K562 (cell line): ENCODE data around the gene BCAN. TPM values are rescaled to one million over a fixed set of nuclear protein-coding genes. Genes with fewer than 3 reads are reported as not detected.

ENCODE experiments used
- ATAC-seq: fragments of 200-7000 bp; cut with Tn5 transposase; 3 replicates; pipeline ENCODE4 v1.9.1; 2020; ENCODE audit warnings: moderate library complexity
- BruUV-seq: library from RNA; stranded (reverse); fragments of 400-500 nt; replicated peaks from 2 replicates; lab custom pipeline; 2021; lab: Mats Ljungman, UMichigan
- CTCF ChIA-PET: fragments of 300-600 bp; formaldehyde crosslinking; extraction: SDS; loops from one replicate; lab custom pipeline; 2021; ENCODE audit warnings: low intra/inter-chr PET ratio; lab: Yijun Ruan, JAX
- POLR2A ChIA-PET: fragments of 300-600, 350-650 bp; sonication (Branson Sonifier 250); formaldehyde crosslinking; extraction: SDS; loops from one replicate; lab custom pipeline; 2021; ENCODE audit warnings: antibody characterized with exemption, inconsistent platforms; lab: Yijun Ruan, JAX
- DNase-seq, 4 experiments: peaks; one replicate each; pipeline versions ENCODE4 v3.0.0 to v3.0.0-alpha.2; 2011 to 2018; ENCODE audit warnings: low spot score in 3 of 4, mixed read lengths in 3 of 4; ENCODE audit errors: extremely low read depth in 1 of 4
- FAIRE-seq: peaks from 2 replicates; lab custom pipeline; 2011; peaks lifted over from hg19 to GRCh38; lab: Jason Lieb, UNC
- H2AFZ ChIP-seq: 2 replicates; pipeline ENCODE4 v1.6.0; 2011; ENCODE audit warnings: low read depth, low read length, control low read depth, inconsistent platforms
- H3K27ac ChIP-seq: fragments of 200-600 bp; 3 replicates; pipeline ENCODE4 v1.8.0; 2011; ENCODE audit warnings: low read depth, mild to moderate bottlenecking, control low read depth, inconsistent platforms, low read length, moderate library complexity, mixed read lengths; ENCODE audit errors: extremely low read depth
- H3K27me3 ChIP-seq, 2 experiments: fragments of 300-600 bp in 1 of 2; 2 replicates in 1 of 2; 3 replicates in 1 of 2; pipeline versions ENCODE4 v1.6.0 to v1.8.0; 2011; ENCODE audit warnings: inconsistent platforms in 2 of 2, low read length in 2 of 2, mild to moderate bottlenecking in 1 of 2, mixed read lengths in 1 of 2, moderate library complexity in 1 of 2; ENCODE audit not compliant: control insufficient read depth in 2 of 2, insufficient read depth in 2 of 2
- H3K36me3 ChIP-seq: fragments of 300-600 bp; 3 replicates; pipeline ENCODE4 v1.8.0; 2011; ENCODE audit warnings: mild to moderate bottlenecking, low read length, inconsistent platforms; ENCODE audit not compliant: control insufficient read depth, insufficient read depth
- H3K4me1 ChIP-seq, 2 experiments: fragments of 200-600 bp in 1 of 2; replicated peaks in 1 of 2; 2 replicates in 1 of 2; 3 replicates in 1 of 2; pipeline versions ENCODE4 v1.5.1 to v1.8.0; 2011; ENCODE audit warnings: inconsistent platforms in 2 of 2, low read length in 2 of 2, mild to moderate bottlenecking in 1 of 2, mixed read lengths in 1 of 2, moderate library complexity in 1 of 2; ENCODE audit not compliant: control insufficient read depth in 2 of 2, insufficient read depth in 2 of 2
- H3K4me2 ChIP-seq: 2 replicates; pipeline ENCODE4 v1.6.1; 2011; ENCODE audit warnings: low read length, control low read depth, inconsistent platforms, mixed read lengths; ENCODE audit not compliant: insufficient read depth
- H3K4me3 ChIP-seq: fragments of 200-600 bp; sonication (generic), shearing (Covaris generic); 2 replicates; pipeline ENCODE4 v1.5.1; 2016; ENCODE audit warnings: control low read depth, inconsistent platforms
- H3K79me2 ChIP-seq: fragments of 200-600 bp; 3 replicates; pipeline ENCODE4 v1.8.0; 2011; ENCODE audit warnings: low read length, inconsistent platforms; ENCODE audit not compliant: control insufficient read depth, insufficient read depth
- H3K9ac ChIP-seq, 2 experiments: 2 replicates each; pipeline versions ENCODE4 v1.6.0 to v1.6.1; 2011; ENCODE audit warnings: low read depth in 2 of 2, low read length in 2 of 2, control low read depth in 1 of 2, inconsistent platforms in 1 of 2, mild to moderate bottlenecking in 1 of 2, mixed read lengths in 1 of 2; ENCODE audit not compliant: insufficient read depth in 1 of 2
- H3K9me1 ChIP-seq: one replicate; pipeline ENCODE4 v1.6.0; 2011; ENCODE audit warnings: inconsistent platforms, mild to moderate bottlenecking, low read length, moderate library complexity; ENCODE audit not compliant: control insufficient read depth, insufficient read depth
- H3K9me3 ChIP-seq: replicated peaks from 2 replicates; pipeline ENCODE4 v1.5.1; 2011; ENCODE audit warnings: low read depth, low read length, inconsistent platforms; ENCODE audit not compliant: control insufficient read depth, insufficient read depth
- H4K20me1 ChIP-seq: replicated peaks from 2 replicates; pipeline ENCODE4 v1.6.1; 2011; ENCODE audit warnings: low read length, inconsistent platforms, mixed read lengths; ENCODE audit not compliant: control insufficient read depth, insufficient read depth
- MAFK ChIP-seq: IDR thresholded peaks from 2 replicates; pipeline ENCODE4 v1.6.1; 2011; ENCODE audit warnings: low read length, improper control_type of control experiment
- NCOA6 ChIP-seq: fragments of 450-650 bp; IDR thresholded peaks from 2 replicates; pipeline ENCODE4 v1.6.1; 2017; ENCODE audit warnings: mild to moderate bottlenecking
- NR2C2 ChIP-seq, 2 experiments: fragments of 200-800 bp in 1 of 2; sonication (Bioruptor generic) in 1 of 2; sonication (generic) in 1 of 2; formaldehyde crosslinking in 1 of 2; IDR thresholded peaks; 2 replicates each; pipeline versions ENCODE4 v1.6.1 to v1.8.0; 2016 to 2022; ENCODE audit warnings: mild to moderate bottlenecking in 1 of 2, missing compliant biosample characterization in 1 of 2, missing genetic modification characterization in 1 of 2, missing genetic modification reagents in 1 of 2
- SIRT6 ChIP-seq: IDR thresholded peaks from one replicate; pipeline ENCODE4 v1.6.1; 2012; ENCODE audit warnings: low read depth, mild to moderate bottlenecking, control low read depth, inconsistent platforms, low read length, moderate library complexity
- ZNF347 ChIP-seq: fragments of 450-650 bp; formaldehyde crosslinking; IDR thresholded peaks from 2 replicates; pipeline ENCODE4 v1.4.0; 2020; ENCODE audit warnings: low read depth, mild to moderate bottlenecking, moderate library complexity
- WGBS: fragments of 100-300 bp; shearing (Covaris generic); methylation state at CpG from one replicate; pipeline ENCODE4 v1.1.6; 2016; ENCODE audit warnings: low coverage, mixed read lengths; ENCODE audit not compliant: insufficient coverage; ENCODE audit errors: missing lambda C conversion rate; 5-methylcytosine and 5-hydroxymethylcytosine counted together
- in situ Hi-C: fragments of 300-500 bp; cut with MboI; formaldehyde crosslinking; loops from 4 replicates; pipeline ENCODE4 v1.15.0; 2018; ENCODE audit warnings: inconsistent platforms, mixed read lengths
- intact Hi-C: fragments of 100-400 bp; cut with micrococcal nuclease; formaldehyde crosslinking; loops from 2 replicates; pipeline ENCODE4 v1.14.2; 2022
- polyA plus RNA-seq, 8 experiments: library from polyadenylated mRNA; depleted of rRNA in 4 of 8; stranded (reverse) in 5 of 8; unstranded in 3 of 8; fragments of >200 nt; fragmentation: Nextera tagmentation in 2 of 8; fragmentation: Illumina TruSeq in 1 of 8; extraction: Ambion mirVana in 2 of 8; extraction: Trizol in 1 of 8; gene quantifications; 2 replicates each; pipeline versions ENCODE4 v1.2.1 to v1.2.3, GENCODE V29; 2011 to 2014; ENCODE audit warnings: inconsistent platforms in 1 of 8, missing spikeins in 1 of 8
- total RNA-seq, 7 experiments: library from RNA; depleted of rRNA in 6 of 7; stranded (reverse); fragments of >200 nt in 6 of 7; fragmentation: Illumina TruSeq in 2 of 7; extraction: Trizol in 2 of 7; gene quantifications; 2 replicates each; pipeline versions ENCODE4 v1.2.1 to v1.2.3, GENCODE V29; 2011 to 2021; ENCODE audit warnings: low replicate concordance in 1 of 7

BCAN gene
- total and polyA plus RNA-seq, 9 of the 15 experiments (the other 6 are each of a cell fraction or from before 2014, with no cell fraction given) = 0.04 to 0.33 (median 0.14) TPM; not detected in 5

- DNase-seq = no peak
- no peaks in the 10 kb centered on the region for H3K9me3 ChIP-seq
- no peaks in the 10 kb centered on the region for H3K79me2 ChIP-seq
- H3K4me2 ChIP-seq = no peak overlapping the region
- no peaks in the 10 kb centered on the region for H3K9me1 ChIP-seq
- no peak overlapping the region for H3K27ac ChIP-seq
- POLR2A ChIA-PET = interaction anchor here (1.2 kb wide), 1 partner anchor 19 kb away, joined by 4 read pairs; no protein-coding TSS in a partner anchor
- no peak overlapping the region for H3K9ac ChIP-seq
- no peak for FAIRE-seq
- no peaks in the 10 kb centered on the region for H3K36me3 ChIP-seq
- ATAC-seq = no peak
- CTCF ChIA-PET = no interaction called here
- no peak overlapping the region for H2AFZ ChIP-seq
- in situ Hi-C loops (no loop called here), intact Hi-C loops (no loop called here)
- no peak for TF ChIP-seq MAFK
- TF ChIP-seq NR2C2 (CRISPR knock-in tag; IDR thresholded peaks at IDR 0.05) = no peak
- TF ChIP-seq NR2C2 (tag; IDR thresholded peaks at IDR 0.05) = no peak
- no peak for TF ChIP-seq SIRT6
- no peak for TF ChIP-seq NCOA6
- TF ChIP-seq ZNF347 (CRISPR knock-in tag) = no peak
- H3K27me3 ChIP-seq = no peaks in the 10 kb centered on the region
- 51% methylated on average over 4 of the region's 4 CpGs for WGBS
- no TSS peak for BruUV-seq
- peaks cover 7 to 22% of the 10 kb centered on the region in 2 experiments; a peak in 4 of 5 replicates for H3K4me1 ChIP-seq
- no peak overlapping the region for H3K4me3 ChIP-seq
- H4K20me1 ChIP-seq = no peaks in the 10 kb centered on the region
Measured at GRCh38 chr1:156709031-156709430, 67.1 kb downstream of the BCAN start.

Other genes starting within 250 kb of the BCAN start
Only the 7 nearest of the 16 such genes appear.
- 10.5 and 14.4 TPM in 2 replicates for gene IQGAP3, start 69.6 kb upstream of the BCAN start, total RNA-seq (2014; rRNA removed)
- gene IQGAP3, start 69.6 kb upstream of the BCAN start, total RNA-seq (2014; rRNA removed; fragmentation: Illumina TruSeq; extraction: Trizol) = 6.4 and 8.4 TPM in 2 replicates
- gene IQGAP3, start 69.6 kb upstream of the BCAN start, total RNA-seq (2015; rRNA removed; fragmentation: Illumina TruSeq; extraction: Trizol) = 9.2 and 10.8 TPM in 2 replicates
- gene IQGAP3, start 69.6 kb upstream of the BCAN start, total RNA-seq (2021) = 14.1 and 16.6 TPM in 2 replicates
- gene IQGAP3, start 69.6 kb upstream of the BCAN start, polyA plus RNA-seq (2011; rRNA removed) = 14.1 and 32.1 TPM in 2 replicates
- gene IQGAP3, start 69.6 kb upstream of the BCAN start, polyA plus RNA-seq (2014; fragmentation: Illumina TruSeq; extraction: Trizol) = 11.0 and 11.9 TPM in 2 replicates
- 1 to 10 TPM; 1.4 TPM for gene IQGAP3, start 69.6 kb upstream of the BCAN start, polyA plus RNA-seq (2014; fragmentation: Nextera tagmentation; extraction: Ambion mirVana)
- gene IQGAP3, start 69.6 kb upstream of the BCAN start, polyA plus RNA-seq (2014; rRNA removed) = 10.5 and 16.5 TPM in 2 replicates
- not detected in 2 replicates for gene TTC24, start 62.4 kb upstream of the BCAN start, total RNA-seq (2014; rRNA removed)
- not detected in 2 replicates for gene TTC24, start 62.4 kb upstream of the BCAN start, total RNA-seq (2014; rRNA removed; fragmentation: Illumina TruSeq; extraction: Trizol)
- not detected in 2 replicates for gene TTC24, start 62.4 kb upstream of the BCAN start, total RNA-seq (2015; rRNA removed; fragmentation: Illumina TruSeq; extraction: Trizol)
- gene TTC24, start 62.4 kb upstream of the BCAN start, total RNA-seq (2021) = not detected in 2 replicates
- not detected in 2 replicates for gene TTC24, start 62.4 kb upstream of the BCAN start, polyA plus RNA-seq (2011; rRNA removed)
- gene TTC24, start 62.4 kb upstream of the BCAN start, polyA plus RNA-seq (2014; fragmentation: Illumina TruSeq; extraction: Trizol) = not detected in 2 replicates
- not detected for gene TTC24, start 62.4 kb upstream of the BCAN start, polyA plus RNA-seq (2014; fragmentation: Nextera tagmentation; extraction: Ambion mirVana)
- not detected in 2 replicates for gene TTC24, start 62.4 kb upstream of the BCAN start, polyA plus RNA-seq (2014; rRNA removed)
- gene NAXE, start 50.3 kb upstream of the BCAN start, total RNA-seq (2014; rRNA removed) = 122 and 150 TPM in 2 replicates
- gene NAXE, start 50.3 kb upstream of the BCAN start, total RNA-seq (2014; rRNA removed; fragmentation: Illumina TruSeq; extraction: Trizol) = 76.6 and 99.9 TPM in 2 replicates
- gene NAXE, start 50.3 kb upstream of the BCAN start, total RNA-seq (2015; rRNA removed; fragmentation: Illumina TruSeq; extraction: Trizol) = 90.0 and 93.1 TPM in 2 replicates
- 112 and 113 TPM in 2 replicates for gene NAXE, start 50.3 kb upstream of the BCAN start, total RNA-seq (2021)
- gene NAXE, start 50.3 kb upstream of the BCAN start, polyA plus RNA-seq (2011; rRNA removed) = 38.4 and 66.9 TPM in 2 replicates
- 136 and 137 TPM in 2 replicates for gene NAXE, start 50.3 kb upstream of the BCAN start, polyA plus RNA-seq (2014; fragmentation: Illumina TruSeq; extraction: Trizol)
- gene NAXE, start 50.3 kb upstream of the BCAN start, polyA plus RNA-seq (2014; fragmentation: Nextera tagmentation; extraction: Ambion mirVana) = 10 to 100 TPM; 27.3 to 38.2 TPM
- 77.2 and 85.8 TPM in 2 replicates for gene NAXE, start 50.3 kb upstream of the BCAN start, polyA plus RNA-seq (2014; rRNA removed)
- gene GPATCH4, start 40.6 kb upstream of the BCAN start, total RNA-seq (2014; rRNA removed) = 43.7 and 47.5 TPM in 2 replicates
- gene GPATCH4, start 40.6 kb upstream of the BCAN start, total RNA-seq (2014; rRNA removed; fragmentation: Illumina TruSeq; extraction: Trizol) = 73.1 and 76.5 TPM in 2 replicates
- 75.8 and 79.5 TPM in 2 replicates for gene GPATCH4, start 40.6 kb upstream of the BCAN start, total RNA-seq (2015; rRNA removed; fragmentation: Illumina TruSeq; extraction: Trizol)
- gene GPATCH4, start 40.6 kb upstream of the BCAN start, total RNA-seq (2021) = 45.8 and 51.4 TPM in 2 replicates
- 51.5 and 57.9 TPM in 2 replicates for gene GPATCH4, start 40.6 kb upstream of the BCAN start, polyA plus RNA-seq (2011; rRNA removed)
- 94.7 and 105 TPM in 2 replicates for gene GPATCH4, start 40.6 kb upstream of the BCAN start, polyA plus RNA-seq (2014; fragmentation: Illumina TruSeq; extraction: Trizol)
- gene GPATCH4, start 40.6 kb upstream of the BCAN start, polyA plus RNA-seq (2014; fragmentation: Nextera tagmentation; extraction: Ambion mirVana) = 10 to 100 TPM; 82.1 to 90.8 TPM
- 53.9 and 59.3 TPM in 2 replicates for gene GPATCH4, start 40.6 kb upstream of the BCAN start, polyA plus RNA-seq (2014; rRNA removed)
- gene HAPLN2, start 22.7 kb upstream of the BCAN start, total RNA-seq (2014; rRNA removed) = 3.1 and 3.8 TPM in 2 replicates
- not detected in 2 replicates for gene HAPLN2, start 22.7 kb upstream of the BCAN start, total RNA-seq (2014; rRNA removed; fragmentation: Illumina TruSeq; extraction: Trizol)
- 0.14 and 0.19 TPM in 2 replicates for gene HAPLN2, start 22.7 kb upstream of the BCAN start, total RNA-seq (2015; rRNA removed; fragmentation: Illumina TruSeq; extraction: Trizol)
- 3.6 and 5.2 TPM in 2 replicates for gene HAPLN2, start 22.7 kb upstream of the BCAN start, total RNA-seq (2021)
- gene HAPLN2, start 22.7 kb upstream of the BCAN start, polyA plus RNA-seq (2011; rRNA removed) = 0.39 and 0.76 TPM in 2 replicates
- gene HAPLN2, start 22.7 kb upstream of the BCAN start, polyA plus RNA-seq (2014; fragmentation: Illumina TruSeq; extraction: Trizol) = 0.17 TPM in 1 of 2 replicates, not detected in the other
- gene HAPLN2, start 22.7 kb upstream of the BCAN start, polyA plus RNA-seq (2014; fragmentation: Nextera tagmentation; extraction: Ambion mirVana) = not detected
- gene HAPLN2, start 22.7 kb upstream of the BCAN start, polyA plus RNA-seq (2014; rRNA removed) = 4.4 and 4.5 TPM in 2 replicates
- 5.8 and 6.6 TPM in 2 replicates for gene NES, start 35.3 kb downstream of the BCAN start, total RNA-seq (2014; rRNA removed)
- gene NES, start 35.3 kb downstream of the BCAN start, total RNA-seq (2014; rRNA removed; fragmentation: Illumina TruSeq; extraction: Trizol) = 3.3 and 4.1 TPM in 2 replicates
- gene NES, start 35.3 kb downstream of the BCAN start, total RNA-seq (2015; rRNA removed; fragmentation: Illumina TruSeq; extraction: Trizol) = 4.8 and 4.9 TPM in 2 replicates
- 5.5 and 8.6 TPM in 2 replicates for gene NES, start 35.3 kb downstream of the BCAN start, total RNA-seq (2021)
- gene NES, start 35.3 kb downstream of the BCAN start, polyA plus RNA-seq (2011; rRNA removed) = 2.7 TPM in 2 replicates
- 5.4 and 6.3 TPM in 2 replicates for gene NES, start 35.3 kb downstream of the BCAN start, polyA plus RNA-seq (2014; fragmentation: Illumina TruSeq; extraction: Trizol)
- under 1 TPM; 0.10 to 0.13 TPM for gene NES, start 35.3 kb downstream of the BCAN start, polyA plus RNA-seq (2014; fragmentation: Nextera tagmentation; extraction: Ambion mirVana)
- 2.5 and 4.2 TPM in 2 replicates for gene NES, start 35.3 kb downstream of the BCAN start, polyA plus RNA-seq (2014; rRNA removed)
- gene CRABP2, start 63.5 kb downstream of the BCAN start, total RNA-seq (2014; rRNA removed) = 0.86 and 1.2 TPM in 2 replicates
- gene CRABP2, start 63.5 kb downstream of the BCAN start, total RNA-seq (2014; rRNA removed; fragmentation: Illumina TruSeq; extraction: Trizol) = 0.32 and 0.36 TPM in 2 replicates
- gene CRABP2, start 63.5 kb downstream of the BCAN start, total RNA-seq (2015; rRNA removed; fragmentation: Illumina TruSeq; extraction: Trizol) = 0.72 and 1.3 TPM in 2 replicates
- gene CRABP2, start 63.5 kb downstream of the BCAN start, total RNA-seq (2021) = 1.5 and 1.6 TPM in 2 replicates
- 0.50 and 1.5 TPM in 2 replicates for gene CRABP2, start 63.5 kb downstream of the BCAN start, polyA plus RNA-seq (2011; rRNA removed)
- 1.9 and 2.5 TPM in 2 replicates for gene CRABP2, start 63.5 kb downstream of the BCAN start, polyA plus RNA-seq (2014; fragmentation: Illumina TruSeq; extraction: Trizol)
- gene CRABP2, start 63.5 kb downstream of the BCAN start, polyA plus RNA-seq (2014; fragmentation: Nextera tagmentation; extraction: Ambion mirVana) = under 1 TPM; 0.30 to 0.52 TPM
- 0.82 and 1.2 TPM in 2 replicates for gene CRABP2, start 63.5 kb downstream of the BCAN start, polyA plus RNA-seq (2014; rRNA removed)